AG08396 (cell line): ENCODE results near the gene SIGLEC11.
"Not testable (repeated sequence)": the region's sequence is repeated elsewhere in the genome, so short reads cannot be mapped to it uniquely, and the experiment has no call there.

Experiments used
- DNase-seq: peaks from one replicate; pipeline ENCODE4 v3.0.0; 2012; ENCODE audit warnings: low spot score, mixed read lengths

SIGLEC11 gene

GRCh38 chr19:49950956-49951526 lies 9.9 kb downstream of the SIGLEC11 start:
- DNase-seq, result no peak

GRCh38 chr19:49950590-49950948 lies 10.4 kb downstream of the SIGLEC11 start:
- DNase-seq, result no peak

GRCh38 chr19:49949742-49950589 lies 11.0 kb downstream of the SIGLEC11 start:
- no peak for DNase-seq

GRCh38 chr19:49946415-49946814 lies 14.6 kb downstream of the SIGLEC11 start:
- DNase-seq, result no peak

GRCh38 chr19:49944567-49944966 lies 16.4 kb downstream of the SIGLEC11 start:
- not testable (repeated sequence) for DNase-seq

GRCh38 chr19:49940482-49940791 lies 20.5 kb downstream of the SIGLEC11 start:
- no peak for DNase-seq

- no peak for DNase-seq
Observed at GRCh38 chr19:49939721-49940481, 21.1 kb downstream of the SIGLEC11 start.

- no peak for DNase-seq
Observed at GRCh38 chr19:49938662-49939061, 22.3 kb downstream of the SIGLEC11 start.

- peak; percentile 79 for DNase-seq
Observed at GRCh38 chr19:49937750-49938381, 23.1 kb downstream of the SIGLEC11 start.

GRCh38 chr19:49936549-49936948 lies 24.4 kb downstream of the SIGLEC11 start:
- no peak for DNase-seq

GRCh38 chr19:49933643-49934042 lies 27.3 kb downstream of the SIGLEC11 start:
- DNase-seq, result no peak

GRCh38 chr19:49932731-49933131 lies 28.2 kb downstream of the SIGLEC11 start:
- no peak for DNase-seq

GRCh38 chr19:49932041-49932451 lies 28.9 kb downstream of the SIGLEC11 start:
- DNase-seq, result no peak

GRCh38 chr19:49931293-49932040 lies 29.5 kb downstream of the SIGLEC11 start:
- DNase-seq, result no peak

- DNase-seq, result no peak
Observed at GRCh38 chr19:49930483-49931011, 30.4 kb downstream of the SIGLEC11 start.

GRCh38 chr19:49929611-49930482 lies 31.1 kb downstream of the SIGLEC11 start:
- DNase-seq, result peak; percentile 96

GRCh38 chr19:49929121-49929610 lies 31.8 kb downstream of the SIGLEC11 start, which contains the start of the genes ATF5 and NUP62:
ATF5 (plus strand) TSS chr19:49929205; CDS start chr19:49930851, 1,646 bp downstream.
NUP62 (minus strand) TSS chr19:49929504; CDS start chr19:49909807, 19,697 bp downstream.
- DNase-seq, result peak; percentile 99

- no peak for DNase-seq
Observed at GRCh38 chr19:49927526-49928264, 33.3 kb downstream of the SIGLEC11 start.

GRCh38 chr19:49926515-49926914 lies 34.5 kb downstream of the SIGLEC11 start:
- DNase-seq, result no peak
